HepG2 (cell line): ENCODE measurements around the gene SMAD7. TPM values are rescaled to one million over a fixed set of nuclear protein-coding genes. Genes with fewer than 3 reads are reported as not detected.

Experiments
- ATAC-seq: fragments of 200-7000 bp; cut with Tn5 transposase; 3 replicates; pipeline ENCODE4 v1.9.1; 2020; ENCODE audit warnings: mild to moderate bottlenecking, moderate library complexity
- BruUV-seq: library from RNA; stranded (reverse); fragments of 400-500 nt; replicated peaks from 2 replicates; lab custom pipeline; 2021; lab: Mats Ljungman, UMichigan
- CTCF ChIA-PET: fragments of 300-600 bp; formaldehyde crosslinking; extraction: SDS; loops from one replicate; lab custom pipeline; 2021; ENCODE audit warnings: low total read pairs, inconsistent platforms, low intra/inter-chr PET ratio; lab: Yijun Ruan, JAX
- POLR2A ChIA-PET: fragments of 350-600 bp; sonication (Branson Sonifier 250); formaldehyde crosslinking; loops from one replicate; lab custom pipeline; 2020; ENCODE audit warnings: antibody characterized with exemption, inconsistent platforms; lab: Yijun Ruan, JAX
- DNase-seq: peaks from one replicate; pipeline ENCODE4 v3.0.0-alpha.2; 2015; ENCODE audit warnings: low spot score
- FAIRE-seq: peaks from 3 replicates; lab custom pipeline; 2011; peaks lifted over from hg19 to GRCh38; lab: Jason Lieb, UNC
- H2AFZ ChIP-seq: one replicate; pipeline ENCODE4 v1.6.1; 2011; ENCODE audit warnings: low read length, inconsistent platforms
- H3K27ac ChIP-seq: fragments of 300-600 bp; 3 replicates; pipeline ENCODE4 v1.8.0; 2011; ENCODE audit warnings: mixed run types, mild to moderate bottlenecking, mixed read lengths, low read length, inconsistent platforms; ENCODE audit not compliant: insufficient read depth; ENCODE audit errors: extremely low read length
- H3K27me3 ChIP-seq, 2 experiments: fragments of 200-600 bp in 1 of 2; 2 replicates in 1 of 2; 3 replicates in 1 of 2; pipeline versions ENCODE4 v1.6.0 to v1.8.0; 2011; ENCODE audit warnings: low read length in 2 of 2, mild to moderate bottlenecking in 2 of 2, moderate library complexity in 2 of 2, inconsistent platforms in 1 of 2; ENCODE audit not compliant: insufficient read depth in 2 of 2, control insufficient read depth in 1 of 2
- H3K36me3 ChIP-seq, 2 experiments: fragments of 200-600 bp in 1 of 2; replicated peaks in 1 of 2; 2 replicates in 1 of 2; 3 replicates in 1 of 2; pipeline versions ENCODE4 v1.5.1 to v1.8.0; 2011; ENCODE audit warnings: low read length in 2 of 2, inconsistent platforms in 1 of 2; ENCODE audit not compliant: insufficient read depth in 2 of 2, control insufficient read depth in 1 of 2
- H3K4me1 ChIP-seq: 2 replicates; pipeline ENCODE4 v1.5.1; 2012; ENCODE audit warnings: low read length, inconsistent platforms; ENCODE audit not compliant: insufficient read depth
- H3K4me2 ChIP-seq: 2 replicates; pipeline ENCODE4 v1.6.0; 2011; ENCODE audit warnings: low read depth, low read length, inconsistent platforms
- H3K4me3 ChIP-seq, 3 experiments: fragments of 200-600 bp in 1 of 3; sonication (generic), shearing (Covaris generic) in 1 of 3; replicated peaks in 1 of 3; 2 replicates each; pipeline ENCODE4 v1.5.1; 2011 to 2016; ENCODE audit warnings: low read length in 3 of 3, inconsistent platforms in 2 of 3, low read depth in 2 of 3, mild to moderate bottlenecking in 2 of 3, control low read depth in 1 of 3, mixed read lengths in 1 of 3; ENCODE audit not compliant: insufficient read depth in 1 of 3
- H3K79me2 ChIP-seq: one replicate; pipeline ENCODE4 v1.6.1; 2011; ENCODE audit warnings: low read length, inconsistent platforms; ENCODE audit not compliant: insufficient read depth
- H3K9ac ChIP-seq: 2 replicates; pipeline ENCODE4 v1.6.0; 2011; ENCODE audit warnings: mild to moderate bottlenecking, low read depth, low read length, inconsistent platforms; ENCODE audit not compliant: insufficient read depth
- H3K9me3 ChIP-seq: 2 replicates; pipeline ENCODE4 v1.5.1; 2012; ENCODE audit warnings: mild to moderate bottlenecking, low read length
- H4K20me1 ChIP-seq: 2 replicates; pipeline ENCODE4 v1.6.0; 2011; ENCODE audit warnings: inconsistent platforms, mild to moderate bottlenecking, low read length, moderate library complexity; ENCODE audit not compliant: insufficient read depth
- BHLHE40 ChIP-seq: IDR thresholded peaks from 2 replicates; pipeline ENCODE4 v1.6.1; 2011; ENCODE audit warnings: low read length, improper control_type of control experiment
- CBX2 ChIP-seq, 2 experiments: fragments of 200-600 bp in 1 of 2; sonication (generic); formaldehyde crosslinking in 1 of 2; IDR thresholded peaks; 2 replicates each; pipeline versions ENCODE4 v1.7.0 to v1.8.1; 2018 to 2022; ENCODE audit warnings: low read depth in 2 of 2, low read length in 1 of 2, mild to moderate bottlenecking in 1 of 2, missing genetic modification reagents in 1 of 2
- DDIT3 ChIP-seq: sonication (generic); formaldehyde crosslinking; IDR thresholded peaks from 2 replicates; pipeline ENCODE4 v1.4.0; 2020; ENCODE audit warnings: mild to moderate bottlenecking, missing genetic modification reagents
- ISX ChIP-seq: sonication (generic); formaldehyde crosslinking; conservative IDR thresholded peaks from 2 replicates; pipeline ENCODE4 v1.5.0; 2020; ENCODE audit warnings: missing genetic modification reagents
- KLF13 ChIP-seq: sonication (generic); formaldehyde crosslinking; IDR thresholded peaks from 2 replicates; pipeline ENCODE4 v1.4.0; 2020; ENCODE audit warnings: mild to moderate bottlenecking, missing genetic modification reagents
- SMAD9 ChIP-seq: sonication (generic); formaldehyde crosslinking; IDR thresholded peaks from 2 replicates; pipeline ENCODE4 v1.5.1; 2020; ENCODE audit warnings: mild to moderate bottlenecking, missing genetic modification reagents
- TBX2 ChIP-seq: sonication (generic); formaldehyde crosslinking; IDR thresholded peaks from 2 replicates; pipeline ENCODE4 v1.5.0; 2020; ENCODE audit warnings: missing genetic modification reagents, mild to moderate bottlenecking, borderline replicate concordance
- ZIK1 ChIP-seq: sonication (generic); formaldehyde crosslinking; IDR thresholded peaks from 2 replicates; pipeline ENCODE4 v1.5.0; 2020; ENCODE audit warnings: mild to moderate bottlenecking, low read depth, missing genetic modification reagents, borderline replicate concordance
- ZNF17 ChIP-seq: sonication (generic); formaldehyde crosslinking; IDR thresholded peaks from 2 replicates; pipeline ENCODE4 v1.5.0; 2020; ENCODE audit warnings: mild to moderate bottlenecking, missing genetic modification reagents
- ZNF234 ChIP-seq: sonication (generic); formaldehyde crosslinking; conservative IDR thresholded peaks from 2 replicates; pipeline ENCODE4 v1.5.1; 2020; ENCODE audit warnings: mild to moderate bottlenecking, missing genetic modification reagents
- ZNF329 ChIP-seq: sonication (generic); formaldehyde crosslinking; IDR thresholded peaks from 2 replicates; pipeline ENCODE4 v1.9.0; 2021; ENCODE audit warnings: low read depth, mild to moderate bottlenecking, missing genetic modification reagents
- ZNF451 ChIP-seq: sonication (generic); formaldehyde crosslinking; IDR thresholded peaks from 2 replicates; pipeline ENCODE4 v1.5.0; 2020; ENCODE audit warnings: mild to moderate bottlenecking, missing genetic modification reagents
- ZNF496 ChIP-seq: sonication (generic); formaldehyde crosslinking; IDR thresholded peaks from 2 replicates; pipeline ENCODE4 v1.8.1; 2023; ENCODE audit warnings: mild to moderate bottlenecking, moderate library complexity, missing genetic modification reagents; ENCODE audit not compliant: insufficient replicate concordance
- ZNF530 ChIP-seq: sonication (generic); formaldehyde crosslinking; IDR thresholded peaks from 2 replicates; pipeline ENCODE4 v1.5.0; 2020; ENCODE audit warnings: low read depth, mild to moderate bottlenecking, missing genetic modification reagents
- ZNF598 ChIP-seq: sonication (generic); formaldehyde crosslinking; IDR thresholded peaks from 2 replicates; pipeline ENCODE4 v1.5.1; 2020; ENCODE audit warnings: mild to moderate bottlenecking, missing genetic modification reagents, borderline replicate concordance
- ZNF674 ChIP-seq: sonication (generic); formaldehyde crosslinking; IDR thresholded peaks from 2 replicates; pipeline ENCODE4 v1.5.0; 2020; ENCODE audit warnings: low read depth, mild to moderate bottlenecking, missing genetic modification reagents
- ZNF724P ChIP-seq: sonication (generic); formaldehyde crosslinking; IDR thresholded peaks from 2 replicates; pipeline ENCODE4 v1.8.0; 2022; ENCODE audit warnings: missing genetic modification reagents, borderline replicate concordance
- WGBS: methylation state at CpG from one replicate; pipeline ENCODE4 v1.1.6; 2017; ENCODE audit warnings: low lambda C conversion rate; 5-methylcytosine and 5-hydroxymethylcytosine counted together
- in situ Hi-C: cut with HindIII; loops from 2 replicates; pipeline ENCODE4 v1.10.0; 2017; ENCODE audit warnings: low pct_unique_long_range_greater_than_20kb; ENCODE audit not compliant: extremely low pct_ligation_motif_present
- intact Hi-C: fragments of 100-400 bp; cut with micrococcal nuclease; formaldehyde crosslinking; loops from one replicate; pipeline ENCODE4 v1.10.0; 2022; ENCODE audit not compliant: unreplicated experiment
- polyA plus RNA-seq, 8 experiments: library from polyadenylated mRNA; depleted of rRNA in 3 of 8; stranded (reverse) in 7 of 8; unstranded in 1 of 8; fragments of >200 nt; fragmentation: Illumina TruSeq in 4 of 8; extraction: Trizol in 4 of 8; gene quantifications; 2 replicates each; pipeline versions ENCODE4 v1.2.1 to v1.2.3, GENCODE V29; 2011 to 2016; ENCODE audit warnings: low read depth in 4 of 8, missing spikeins in 1 of 8, mixed read lengths in 1 of 8; ENCODE audit not compliant: insufficient read depth in 1 of 8
- total RNA-seq, 5 experiments: library from RNA; depleted of rRNA; stranded (reverse); fragments of >200 nt; fragmentation: Illumina TruSeq; extraction: Trizol; gene quantifications; 2 replicates each; pipeline ENCODE4 v1.2.3, GENCODE V29; 2016; ENCODE audit warnings: low read depth in 1 of 5

The SMAD7 gene
- total and polyA plus RNA-seq, 2 of the 13 experiments (the other 11 are each of a cell fraction or from before 2014, with no cell fraction given) = 17.4 to 24.7 TPM

GRCh38 chr18:48947092-48947491 lies 3.7 kb downstream of the SMAD7 start:
- ChIA-PET POLR2A (interaction anchor here (0.9 to 6.3 kb wide), 6 partner anchors 16 to 167 kb away, joined by 3 to 79 read pairs (median 9); no protein-coding TSS in a partner anchor), CTCF (no interaction called here)
- H3K4me2 ChIP-seq = peak overlapping the region; percentile 99
- peak overlapping the region; percentile 91 to 100 (median 97) for H3K4me3 ChIP-seq
- peaks cover 43% of the 10 kb centered on the region for H4K20me1 ChIP-seq
- FAIRE-seq = no peak
- intact Hi-C loops = loop anchor here (5.0 to 10.0 kb wide), 2 partner anchors 165 to 288 kb away; no protein-coding TSS in a partner anchor
- in situ Hi-C loops = loop anchor here (5.0 kb wide), 1 partner anchor 50 kb away; no protein-coding TSS in a partner anchor
- no peaks in the 10 kb centered on the region; a peak in 1 of 5 replicates for H3K27me3 ChIP-seq
- peaks cover 2 to 3% of the 10 kb centered on the region in 2 experiments; a peak in 3 of 5 replicates for H3K36me3 ChIP-seq
- H3K9me3 ChIP-seq = no peaks in the 10 kb centered on the region
- H2AFZ ChIP-seq = no peak overlapping the region
- no TSS peak for BruUV-seq
- H3K27ac ChIP-seq = peak overlapping the region; percentile 89
- peaks cover 88% of the 10 kb centered on the region for H3K79me2 ChIP-seq
- H3K4me1 ChIP-seq = peaks cover 55% of the 10 kb centered on the region
- no peak for DNase-seq
- H3K9ac ChIP-seq = peak overlapping the region; percentile 87
- 6% methylated on average over 10 of the region's 10 CpGs for WGBS
- TF ChIP-seq ZNF17 (CRISPR knock-in tag) (no peak), ZNF598 (CRISPR knock-in tag) (no peak), ZNF724P (CRISPR knock-in tag) (no peak), ZNF496 (CRISPR knock-in tag) (no peak), ZNF234 (CRISPR knock-in tag) (no peak), KLF13 (no peak), SMAD9 (CRISPR knock-in tag) (no peak), BHLHE40 (no peak), CBX2 (IDR thresholded peaks at IDR 0.05; ENCODE audit: low read depth, low read length) (no peak), CBX2 (CRISPR knock-in tag; IDR thresholded peaks at IDR 0.05; ENCODE audit: low read depth) (no peak), ZNF451 (CRISPR knock-in tag) (no peak), TBX2 (CRISPR knock-in tag) (no peak), ZNF674 (no peak), ZNF329 (no peak), ISX (CRISPR knock-in tag) (no peak), ZNF530 (CRISPR knock-in tag) (no peak), ZIK1 (CRISPR knock-in tag) (no peak), DDIT3 (CRISPR knock-in tag) (no peak)
- ATAC-seq = no peak
